Heart left ventricle (tissue), 16 donors: ENCODE data around the gene CBX5. TPM values are rescaled to one million over a fixed set of nuclear protein-coding genes. Genes with fewer than 3 reads are reported as not detected.
"Not testable (repeated sequence)": the region's sequence is repeated elsewhere in the genome, so short reads cannot be mapped to it uniquely, and the experiment has no call there.

Experiments
- ATAC-seq, 4 donors: fragments of 200-7000 bp; cut with Tn5 transposase; one replicate each; pipeline ENCODE4 v1.9.1; 2020 to 2022; ENCODE audit warnings: moderate library complexity in 4 of 4, mild to moderate bottlenecking in 3 of 4, moderate number of reproducible peaks in 1 of 4
- DNase-seq, 5 donors: peaks; one replicate each; pipeline ENCODE4 v3.0.0-alpha.2; 2020
- H3K27ac ChIP-seq, 12 donors: fragments of 200-600 bp; sonication (generic) in 4 of 12; one replicate each; pipeline versions ENCODE4 v1.5.0 to v1.8.0; 2016 to 2022; ENCODE audit warnings: mild to moderate bottlenecking in 2 of 12
- H3K27me3 ChIP-seq, 9 donors: fragments of 200-600 bp; sonication (generic) in 2 of 9; one replicate each; pipeline versions ENCODE4 v1.5.1 to v1.8.0; 2016 to 2022; ENCODE audit warnings: mild to moderate bottlenecking in 3 of 9
- H3K36me3 ChIP-seq, 9 donors: fragments of 200-600 bp; sonication (generic) in 2 of 9; one replicate each; pipeline versions ENCODE4 v1.5.0 to v1.8.0; 2018 to 2022; ENCODE audit warnings: mild to moderate bottlenecking in 2 of 9
- H3K4me1 ChIP-seq, 12 donors: fragments of 200-600 bp; sonication (generic) in 4 of 12; one replicate each; pipeline versions ENCODE4 v1.5.0 to v1.8.0; 2016 to 2022; ENCODE audit warnings: mild to moderate bottlenecking in 3 of 12
- H3K4me3 ChIP-seq, 12 donors: fragments of 200-600 bp; sonication (generic) in 4 of 12; one replicate each; pipeline versions ENCODE4 v1.5.0 to v1.8.0; 2017 to 2022; ENCODE audit warnings: mild to moderate bottlenecking in 9 of 12, moderate library complexity in 4 of 12
- H3K9me3 ChIP-seq, 12 donors: fragments of 200-600 bp; sonication (generic) in 4 of 12; one replicate each; pipeline versions ENCODE4 v1.5.0 to v1.8.0; 2016 to 2022; ENCODE audit warnings: mild to moderate bottlenecking in 1 of 12
- CTCF ChIP-seq, 12 donors: fragments of 200-600 bp; sonication (generic) in 4 of 12; IDR thresholded peaks; one replicate each; pipeline versions ENCODE4 v1.5.0 to v1.8.0; 2018 to 2022; ENCODE audit warnings: antibody characterized with exemption in 12 of 12, mild to moderate bottlenecking in 5 of 12
- POLR2A ChIP-seq, 2 donors: fragments of 450-650 bp; IDR thresholded peaks; one replicate each; pipeline ENCODE4 v1.6.1; 2017; ENCODE audit warnings: antibody characterized with exemption in 2 of 2, mild to moderate bottlenecking in 2 of 2, moderate library complexity in 2 of 2
- WGBS, 4 donors: extraction: QIAGEN DNeasy Blood & Tissue Kit in 2 of 4; methylation state at CpG; one replicate each; pipeline versions ENCODE4 v1.1.5 to v1.1.7; 2013 to 2018; 5-methylcytosine and 5-hydroxymethylcytosine counted together
- intact Hi-C, 10 donors: fragments of 100-400 bp; cut with DNase I; formaldehyde crosslinking; loops; one replicate each; pipeline versions ENCODE4 v1.11.1 to v1.14.2; 2022
- polyA plus RNA-seq, 2 donors: library from polyadenylated mRNA; stranded (reverse); fragments of 200-250 nt; gene quantifications; one replicate each; pipeline ENCODE4 v1.2.3, GENCODE V29; 2013
- total RNA-seq, 9 donors: library from RNA; depleted of rRNA in 2 of 9; stranded (reverse); fragments of >200 nt in 2 of 9; fragmentation: NEBNext Ultra II Directional in 3 of 9; extraction: Animal tissue kit (Norgen Biotek cat#: 25700) in 3 of 9; gene quantifications; one replicate each; pipeline versions ENCODE4 v1.1.0 to v1.2.4, GENCODE V29; 2016 to 2023
- donor health status: ischemic (EF 13 %, LVEDD 7.1; RV severe dilation, severe dysfunction).
- donor health status: healthy with polysubstance abuse.
- donor health status: DM: no; HTN: yes; CAD: no.
- donor health status: DM: no; HTN: no; CAD: no.
- donor health status: ischemic (EF 25% LVEDD 6.9; RV normal size, moderate dysfunction).
- donor health status: ischemic (EF 25% LVEDD 5.7; RV mildly dilated, moderate dysfunction).
- donor health status: healthy.
- donor health status: DM: yes; HTN: yes; CAD: no.
- donor health status: ischemic (EF 35%, LVEDD 5.7; RV mildly dilated, moderate dysfunction).
- donor health status: nonischemic (EF 11% LVEDD 7.7; RV severe dilation, severe dysfunction).
- donor health status: DM: yes; HTN: yes; CAD: no.
- donor health status: PGD.
- donor health status: ischemic (EF 29% LVEDD 5.4; RV normal size, mild dysfunction).
- donor health status: nonischemic (EF 23%, LVEDD 6.1; RV moderate dilation, normal function).

Gene CBX5
- total and polyA plus RNA-seq, 11 donors: 18.4 to 59.5 (median 39.9) TPM

GRCh38 chr12:54324617-54325441 lies 44.9 kb upstream of the CBX5 start, which contains the start of gene COPZ1:
Gene COPZ1, plus strand, starts transcription at chr12:54325131. Its CDS starts 33 bp downstream, at chr12:54325164.
- H3K36me3 ChIP-seq: peaks cover 0 to 16% (median under 1%) of the 10 kb centered on the region in 9 donors
- no peaks in the 10 kb centered on the region for H3K27me3 ChIP-seq
- no peaks in the 10 kb centered on the region for H3K9me3 ChIP-seq
- intact Hi-C loops: loop anchor here in 6 of 10 donors (1.0 to 10.0 kb wide), 11 partner anchors 34 to 105 kb away; partner anchors contain the start of genes CBX5 (in 2 of the 6) and HNRNPA1 (in 2 of the 6)
- H3K4me1 ChIP-seq: peaks cover 0 to 47% (median 30%) of the 10 kb centered on the region in 12 donors
- ATAC-seq: peak; percentile 98 to 99 (median 98)
- TF ChIP-seq CTCF (IDR thresholded peaks at IDR 0.05) (peak; percentile 58 to 88 (median 82)), POLR2A (IDR thresholded peaks at IDR 0.05) (peak in 1 of 2 donors; percentile 50)
- H3K4me3 ChIP-seq: peak within 1 kb of the TSS; percentile 51 to 85 (median 75)
- 1% methylated on average over 34 of the region's 34 CpGs for WGBS, 4 donors
- H3K27ac ChIP-seq: peak within 1 kb of the TSS; percentile 50 to 88 (median 83)
- peak; percentile 94 to 95 (median 95) for DNase-seq

- Histone ChIP-seq H3K9me3 (no peaks in the 10 kb centered on the region), H3K4me1 (peaks cover 0 to 14% (median 8%) of the 10 kb centered on the region in 12 donors), H3K36me3 (no peaks in the 10 kb centered on the region), H3K4me3 (no peak overlapping the region), H3K27ac (no peak overlapping the region), H3K27me3 (no peaks in the 10 kb centered on the region)
- ATAC-seq: no peak
- WGBS, 4 donors: 89 to 92% (median 90%) methylated on average over 5 of the region's 5 CpGs
- intact Hi-C loops: loop anchor here in 3 of 10 donors (5.0 to 10.0 kb wide), 2 partner anchors 67 to 99 kb away; no protein-coding TSS in a partner anchor
- TF ChIP-seq POLR2A (IDR thresholded peaks at IDR 0.05) (no peak), CTCF (IDR thresholded peaks at IDR 0.05) (no peak)
- DNase-seq: no peak
These were observed 41.4 kb upstream of the CBX5 start for GRCh38 chr12:54321363-54321762.

- ATAC-seq: not testable (repeated sequence)
- WGBS, 4 donors: 86 to 94% (median 92%) methylated on average over 7 of the region's 7 CpGs
These were observed 32.4 kb upstream of the CBX5 start for GRCh38 chr12:54312309-54312708.

GRCh38 chr12:54311051-54311450 lies 31.1 kb upstream of the CBX5 start:
- intact Hi-C loops: no loop called here
- ATAC-seq (no peak), DNase-seq (no peak)
- no peaks in the 10 kb centered on the region for H3K36me3 ChIP-seq
- TF ChIP-seq CTCF (IDR thresholded peaks at IDR 0.05): no peak
- TF ChIP-seq POLR2A (IDR thresholded peaks at IDR 0.05): no peak
- no peaks in the 10 kb centered on the region for H3K27me3 ChIP-seq
- WGBS, 4 donors: 62 to 69% (median 65%) methylated on average over 2 of the region's 2 CpGs
- H3K9me3 ChIP-seq: no peaks in the 10 kb centered on the region
- H3K4me3 ChIP-seq: no peak overlapping the region
- no peak overlapping the region for H3K27ac ChIP-seq
- H3K4me1 ChIP-seq: peaks cover 0 to 13% (median 0%) of the 10 kb centered on the region in 12 donors

More at GRCh38 chr12:54312309-54312708, 32.4 kb upstream of the CBX5 start:
- H3K4me3 ChIP-seq, H3K36me3 ChIP-seq, H3K4me1 ChIP-seq, DNase-seq, H3K9me3 ChIP-seq, H3K27me3 ChIP-seq, intact Hi-C loops, H3K27ac ChIP-seq: not testable (repeated sequence)
